DMS153 treated with DMSO at 0.1 percent for 48 hours (cell line): ENCODE measurements around the gene YWHAH.

Experiments
- DNase-seq: peaks from one replicate; lab custom pipeline; 2025; ENCODE audit not compliant: unreplicated experiment; lab: John Stamatoyannopoulos, UW

Gene YWHAH

GRCh38 chr22:31923136-31923535, 21.2 kb upstream of the YWHAH start:
- no peak for DNase-seq

- no peak for DNase-seq
Observed at GRCh38 chr22:31923747-31924146, 20.6 kb upstream of the YWHAH start.

DNA sequence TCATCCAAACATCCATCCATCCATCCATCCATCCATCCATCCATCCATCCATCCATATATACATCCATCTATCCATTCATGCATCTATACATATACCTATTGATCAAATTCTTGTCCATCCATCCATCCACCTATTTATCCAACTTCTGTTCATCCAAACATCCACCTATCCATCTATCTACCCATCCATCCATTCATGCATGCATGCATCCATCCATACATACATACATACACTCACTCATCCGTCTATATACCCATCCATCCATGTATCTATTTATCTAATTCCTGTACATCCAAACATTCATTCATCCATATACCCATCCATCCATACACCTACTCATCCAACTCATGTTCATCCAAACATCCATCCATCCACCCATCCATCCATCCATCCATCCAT, 19.3 kb upstream of the YWHAH start:
- no peak for DNase-seq

- no peak for DNase-seq
Observed at GRCh38 chr22:31926024-31926423, 18.3 kb upstream of the YWHAH start.

DNA sequence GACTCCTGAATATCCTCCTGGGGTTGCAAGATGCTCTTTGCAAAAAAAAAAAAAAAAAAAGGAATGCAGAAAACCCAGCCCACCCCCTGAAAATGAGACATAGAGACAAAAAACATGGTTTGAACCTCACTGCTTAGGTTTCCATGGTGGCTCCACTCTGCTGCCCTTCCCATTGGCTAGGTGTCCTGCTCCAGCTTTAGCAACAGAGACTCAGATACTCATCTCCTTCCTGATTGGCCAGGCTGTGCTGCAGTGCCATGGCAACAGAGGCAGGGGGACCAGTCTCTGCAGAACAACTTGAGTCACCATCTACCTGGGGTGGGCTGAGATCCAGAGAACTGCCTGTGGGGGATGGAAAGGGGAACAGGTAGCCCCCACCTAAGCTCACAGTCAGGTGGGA, 17.4 kb upstream of the YWHAH start:
- DNase-seq: no peak

DNA sequence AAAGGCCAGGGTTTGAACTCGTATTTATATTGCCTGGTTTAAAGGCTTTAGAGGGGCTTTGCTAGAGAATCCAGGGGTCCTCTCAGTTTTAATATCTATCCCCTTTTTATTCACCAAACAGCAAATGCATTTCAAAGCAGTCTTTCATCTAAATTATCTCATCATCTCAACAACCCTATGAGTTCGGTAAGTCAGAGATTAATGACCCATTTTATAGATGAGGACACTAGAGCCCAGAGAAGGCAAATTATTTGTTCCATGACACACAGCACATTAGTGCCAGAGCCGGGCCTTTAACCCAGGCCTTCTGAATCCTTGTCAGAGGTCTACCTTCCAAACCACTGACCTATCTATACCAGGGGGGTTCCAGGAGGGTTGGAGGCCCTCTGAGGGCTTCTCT, 16.8 kb upstream of the YWHAH start:
- DNase-seq: no peak

- DNase-seq: no peak
Observed at GRCh38 chr22:31929167-31929930, 15.0 kb upstream of the YWHAH start.

DNA sequence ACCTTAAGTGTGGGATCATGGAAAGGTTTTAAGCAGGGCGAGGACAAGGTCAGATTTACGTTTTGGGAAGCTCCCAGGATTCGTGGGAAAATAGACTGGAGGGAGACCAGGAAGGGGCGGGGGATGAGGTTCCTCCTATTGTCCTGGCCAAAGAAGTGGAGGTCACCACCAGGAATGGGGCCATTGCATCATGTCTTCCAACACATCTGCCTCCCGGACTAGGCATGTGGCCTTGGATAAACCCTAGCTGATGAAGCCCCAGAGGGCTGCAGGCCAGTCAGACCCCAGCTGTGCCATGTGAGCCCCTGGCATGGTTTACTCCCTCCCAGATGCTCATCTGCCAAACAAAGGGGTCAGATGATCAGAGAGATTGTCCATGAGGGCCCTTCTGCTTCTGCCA, 11.5 kb upstream of the YWHAH start:
- DNase-seq: no peak

GRCh38 chr22:31933406-31933805, 10.9 kb upstream of the YWHAH start:
- DNase-seq: no peak

DNA sequence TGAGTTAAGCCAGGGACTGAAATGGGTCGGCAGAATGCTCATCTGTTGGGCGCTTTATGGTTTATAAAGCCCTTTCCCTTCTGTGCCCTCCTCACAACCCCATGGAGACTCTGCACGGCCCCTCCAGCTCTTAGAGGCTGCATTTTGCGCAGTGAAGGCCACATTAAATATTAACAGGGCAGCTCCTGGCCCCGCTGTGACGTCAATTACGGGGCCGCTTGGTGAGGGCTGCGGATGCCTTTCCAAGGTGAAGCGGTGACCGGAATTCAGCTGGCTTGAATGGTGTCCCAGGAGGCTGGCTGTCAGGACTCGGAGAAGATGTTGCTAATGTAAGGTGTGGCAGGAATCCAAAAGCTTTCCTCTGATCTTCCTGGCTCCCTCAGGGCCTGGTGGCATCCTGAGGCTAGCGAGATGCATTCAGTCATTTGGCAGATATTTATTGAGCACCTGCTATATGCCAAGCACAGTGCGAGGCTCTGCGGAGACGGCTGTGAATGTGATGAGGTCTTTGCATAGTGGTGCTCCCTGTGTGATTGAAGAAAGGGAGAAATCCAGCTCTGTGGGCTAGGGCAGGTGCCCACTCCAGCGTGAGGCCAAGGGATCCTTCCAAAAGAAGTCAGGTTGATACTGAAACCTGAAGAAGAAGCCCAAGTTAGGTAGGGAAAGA, 10.4 kb upstream of the YWHAH start:
- no peak for DNase-seq

- DNase-seq: no peak
Observed at GRCh38 chr22:31935961-31936635, 8.2 kb upstream of the YWHAH start.

DNA sequence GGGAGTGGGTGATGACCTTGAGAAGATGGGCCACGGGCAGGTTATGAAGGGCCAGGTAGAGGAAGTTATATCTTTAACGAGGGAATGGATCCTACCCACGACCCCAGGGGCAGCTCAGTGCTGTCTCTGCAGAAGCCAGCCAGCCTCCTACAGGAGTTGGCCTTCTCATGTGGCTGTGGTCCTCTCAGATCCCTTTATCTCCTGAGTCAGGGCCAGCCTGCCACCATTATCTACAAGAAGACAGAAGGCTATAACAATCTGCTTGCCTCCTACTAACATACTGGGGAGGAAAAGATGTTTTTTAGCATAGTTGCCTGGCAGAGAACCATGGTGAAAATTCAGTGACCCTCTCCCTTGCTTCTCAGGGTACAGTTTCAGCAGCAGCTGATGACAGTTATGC, 7.0 kb upstream of the YWHAH start:
- no peak for DNase-seq

DNA sequence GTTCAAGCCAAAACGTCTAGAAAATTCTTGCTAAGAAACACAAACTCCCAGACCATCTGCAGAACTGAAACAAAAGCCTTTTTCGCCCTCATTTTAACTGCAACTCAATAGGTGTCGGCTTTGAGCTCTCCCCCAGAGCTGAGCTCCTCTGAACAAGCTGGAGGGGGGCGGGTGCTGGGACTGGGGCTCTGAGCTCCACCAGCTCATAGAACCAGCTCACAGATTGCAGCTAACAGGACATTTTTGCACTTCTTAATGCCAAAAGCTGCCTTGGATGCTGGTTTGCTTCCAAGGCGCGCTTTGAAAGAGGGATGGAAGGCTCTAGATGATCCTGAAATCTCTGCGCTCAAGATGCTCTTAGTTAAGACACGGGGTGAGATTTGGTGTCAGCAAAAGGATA, 6.0 kb upstream of the YWHAH start:
- no peak for DNase-seq

- no peak for DNase-seq
Observed at GRCh38 chr22:31940506-31940905, 3.8 kb upstream of the YWHAH start.

- DNase-seq: no peak
Observed at GRCh38 chr22:31942091-31942490, 2.2 kb upstream of the YWHAH start.

GRCh38 chr22:31943206-31943977, 943 bp upstream of the YWHAH start:
- no peak for DNase-seq

DNA sequence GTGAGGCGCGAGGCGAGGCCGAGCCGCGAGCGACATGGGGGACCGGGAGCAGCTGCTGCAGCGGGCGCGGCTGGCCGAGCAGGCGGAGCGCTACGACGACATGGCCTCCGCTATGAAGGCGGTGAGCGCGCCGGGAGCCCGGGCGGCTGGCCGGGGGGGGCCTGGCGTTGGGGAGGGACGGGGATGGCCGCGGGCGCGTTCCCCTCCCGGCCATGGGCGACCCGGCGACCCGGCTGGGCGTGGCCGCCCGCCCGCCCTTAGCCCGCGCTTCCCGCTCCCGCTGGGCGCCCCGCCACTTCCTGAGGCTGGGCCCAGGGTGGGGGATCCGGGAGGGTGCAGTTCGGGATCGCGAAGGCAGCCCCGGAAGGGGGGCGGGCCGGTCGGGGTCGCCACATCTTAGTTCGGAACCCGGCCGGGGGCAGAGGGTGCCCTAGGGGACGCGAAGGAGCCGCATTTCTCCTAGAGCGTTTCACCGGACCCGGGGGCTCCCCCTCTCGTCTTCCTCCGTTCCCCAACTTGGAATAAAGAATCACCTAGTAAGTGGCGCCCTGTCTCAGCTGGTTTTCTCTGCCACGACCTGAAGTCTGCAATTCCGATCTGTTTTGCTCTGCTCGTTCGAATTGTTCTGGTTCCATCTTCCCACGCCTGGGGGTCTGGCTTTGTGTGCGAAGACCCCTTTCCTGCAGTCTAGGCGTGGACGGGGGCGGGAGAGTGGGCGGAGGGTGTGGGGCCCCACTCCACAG, 536 bp downstream of the YWHAH start:
- no peak for DNase-seq

GRCh38 chr22:31945443-31945855, 1.1 kb downstream of the YWHAH start:
- DNase-seq: no peak

GRCh38 chr22:31945971-31946680, 1.8 kb downstream of the YWHAH start:
- DNase-seq: no peak

GRCh38 chr22:31947296-31947695, 3.0 kb downstream of the YWHAH start:
- peak; percentile 13 for DNase-seq
